ENCODE measurements around the gene ADAMTS4. TPM values are rescaled to one million over a fixed set of nuclear protein-coding genes. Genes with fewer than 3 reads are reported as not detected.
A peak's percentile ranks its signal among the peaks of the same experiment; 100 is the strongest.

The ADAMTS4 gene
- total and polyA plus RNA-seq, 9 of the 15 experiments (the other 6 are each of a cell fraction or from before 2014, with no cell fraction given), result 0.07 to 3.7 (median 0.41) TPM

- Histone ChIP-seq H4K20me1 (replicated peaks; ENCODE audit: control insufficient read depth, insufficient read depth, low read length) (no peaks in the 10 kb centered on the region), H3K4me3 (peak within 1 kb of the TSS; percentile 70), H3K9me3 (replicated peaks; ENCODE audit: control insufficient read depth, insufficient read depth, low read depth, low read length) (no peaks in the 10 kb centered on the region), H3K27me3 (ENCODE audit: control insufficient read depth in 2 of 2, insufficient read depth in 2 of 2, low read length in 2 of 2) (no peaks in the 10 kb centered on the region), H3K9ac (ENCODE audit: insufficient read depth in 1 of 2, low read depth in 2 of 2, low read length in 2 of 2) (peak within 1 kb of the TSS; percentile 76 to 93), H3K36me3 (ENCODE audit: control insufficient read depth, insufficient read depth, low read length) (peaks cover 32% of the 10 kb centered on the region), H3K4me2 (ENCODE audit: insufficient read depth, low read length) (peak within 1 kb of the TSS; percentile 97), H3K9me1 (ENCODE audit: control insufficient read depth, insufficient read depth, low read length) (no peaks in the 10 kb centered on the region), H3K27ac (ENCODE audit: extremely low read depth, low read depth, low read length) (peak within 1 kb of the TSS; percentile 79), H3K79me2 (ENCODE audit: control insufficient read depth, insufficient read depth, low read length) (peaks cover 19% of the 10 kb centered on the region), H2AFZ (ENCODE audit: low read depth, low read length) (peak within 1 kb of the TSS; percentile 99), H3K4me1 (replicated peaks in 1 of 2; ENCODE audit: control insufficient read depth in 2 of 2, insufficient read depth in 2 of 2, low read length in 2 of 2) (peaks cover 15 to 17% of the 10 kb centered on the region in 2 experiments; a peak in 3 of 5 replicates)
- ATAC-seq (peak; percentile 95), DNase-seq (ENCODE audit: extremely low read depth in 1 of 4, low spot score in 3 of 4) (peak; percentile 93 to 98 (median 95)), FAIRE-seq (peak; percentile 99)
- BruUV-seq (replicated peaks), result no TSS peak
- ChIA-PET CTCF (ENCODE audit: low intra/inter-chr PET ratio) (interaction anchor here (0.6 to 1.3 kb wide), 5 partner anchors 17 to 539 kb away, joined by 3 to 8 read pairs (median 3); no protein-coding TSS in a partner anchor), POLR2A (interaction anchor here (0.7 to 2.1 kb wide), 18 partner anchors 10 to 686 kb away, joined by 3 to 9 read pairs (median 4); partner anchors contain the start of genes NDUFS2 and SDHC)
- WGBS (ENCODE audit: insufficient coverage, low coverage, missing lambda C conversion rate), result 4% methylated on average over 15 of the region's 16 CpGs
- in situ Hi-C loops (cut with MboI) (loop anchor here (5.0 kb wide), 1 partner anchor 157 kb away; no protein-coding TSS in a partner anchor), intact Hi-C loops (cut with micrococcal nuclease) (loop anchor here (1.0 to 5.0 kb wide), 7 partner anchors 15 to 157 kb away; partner anchors contain the start of genes B4GALT3 and CFAP126)
- TF ChIP-seq VEZF1 (CRISPR knock-in tag; IDR thresholded peaks at IDR 0.05) (peak; percentile 81), ZNF583 (CRISPR knock-in tag; IDR thresholded peaks at IDR 0.05) (0 out of 2 replicates have a peak, but pooled peaks have one; percentile 23), MXI1 (IDR thresholded peaks at IDR 0.05; ENCODE audit: low read depth, low read length) (peak; percentile 81), SFPQ (IDR thresholded peaks at IDR 0.05; ENCODE audit: low read depth, low read length) (no peak), ZNF280B (CRISPR knock-in tag; IDR thresholded peaks at IDR 0.05) (no peak), ZNF384 (IDR thresholded peaks at IDR 0.05; ENCODE audit: low read depth, low read length) (peak; percentile 100), MBD2 (IDR thresholded peaks at IDR 0.05; ENCODE audit: borderline replicate concordance, low read depth) (peak; percentile 92), DMBX1 (CRISPR knock-in tag; IDR thresholded peaks at IDR 0.05; ENCODE audit: borderline replicate concordance) (no peak), SMAD4 (CRISPR knock-in tag; conservative IDR thresholded peaks at IDR 0.05) (no peak)
- TF ChIP-seq, protein P1, sequence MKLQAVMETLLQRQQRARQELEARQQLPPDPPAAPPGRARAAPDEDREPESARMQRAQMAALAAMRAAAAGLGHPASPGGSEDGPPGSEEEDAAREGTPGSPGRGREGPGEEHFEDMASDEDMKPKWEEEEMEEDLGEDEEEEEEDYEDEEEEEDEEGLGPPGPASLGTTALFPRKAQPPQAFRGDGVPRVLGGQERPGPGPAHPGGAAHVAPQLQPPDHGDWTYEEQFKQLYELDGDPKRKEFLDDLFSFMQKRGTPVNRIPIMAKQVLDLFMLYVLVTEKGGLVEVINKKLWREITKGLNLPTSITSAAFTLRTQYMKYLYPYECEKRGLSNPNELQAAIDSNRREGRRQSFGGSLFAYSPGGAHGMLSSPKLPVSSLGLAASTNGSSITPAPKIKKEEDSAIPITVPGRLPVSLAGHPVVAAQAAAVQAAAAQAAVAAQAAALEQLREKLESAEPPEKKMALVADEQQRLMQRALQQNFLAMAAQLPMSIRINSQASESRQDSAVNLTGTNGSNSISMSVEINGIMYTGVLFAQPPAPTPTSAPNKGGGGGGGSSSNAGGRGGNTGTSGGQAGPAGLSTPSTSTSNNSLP (IDR thresholded peaks at IDR 0.05; ENCODE audit: borderline replicate concordance, low read depth, low read length), result peak; percentile 99
- TF ChIP-seq, protein P2, sequence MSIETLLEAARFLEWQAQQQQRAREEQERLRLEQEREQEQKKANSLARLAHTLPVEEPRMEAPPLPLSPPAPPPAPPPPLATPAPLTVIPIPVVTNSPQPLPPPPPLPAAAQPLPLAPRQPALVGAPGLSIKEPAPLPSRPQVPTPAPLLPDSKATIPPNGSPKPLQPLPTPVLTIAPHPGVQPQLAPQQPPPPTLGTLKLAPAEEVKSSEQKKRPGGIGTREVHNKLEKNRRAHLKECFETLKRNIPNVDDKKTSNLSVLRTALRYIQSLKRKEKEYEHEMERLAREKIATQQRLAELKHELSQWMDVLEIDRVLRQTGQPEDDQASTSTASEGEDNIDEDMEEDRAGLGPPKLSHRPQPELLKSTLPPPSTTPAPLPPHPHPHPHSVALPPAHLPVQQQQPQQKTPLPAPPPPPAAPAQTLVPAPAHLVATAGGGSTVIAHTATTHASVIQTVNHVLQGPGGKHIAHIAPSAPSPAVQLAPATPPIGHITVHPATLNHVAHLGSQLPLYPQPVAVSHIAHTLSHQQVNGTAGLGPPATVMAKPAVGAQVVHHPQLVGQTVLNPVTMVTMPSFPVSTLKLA (conservative IDR thresholded peaks at IDR 0.05), result peak; percentile 59 to 73
Measured at GRCh38 chr1:161225534-161226319, 26.9 kb upstream of the ADAMTS4 start, which contains the start of gene TOMM40L. TSS of gene TOMM40L (plus strand) at chr1:161226060. CDS start at chr1:161226490, 430 bp downstream.
